Measurements from ENCODE around the gene RPL19.

GRCh38 chr17:39150795-39151149, 49.3 kb upstream of the RPL19 start:
- TF ChIP-seq CTCF (IDR thresholded peaks at IDR 0.05) = no peak
- no peak for TF ChIP-seq POLR2A (IDR thresholded peaks at IDR 0.05)

All from body of pancreas (tissue), 4 donors.